Sigmoid colon (tissue), 3 donors: ENCODE measurements around the gene DDX60.

Experiments
- CTCF ChIP-seq, 4 experiments: fragments of 450-650 bp in 3 of 4; fragments of 200-600 bp in 1 of 4; IDR thresholded peaks; one replicate each; pipeline ENCODE4 v1.5.1; 2016 to 2019; ENCODE audit warnings: antibody characterized with exemption in 4 of 4, mild to moderate bottlenecking in 3 of 4, moderate library complexity in 2 of 4
- POLR2A ChIP-seq, 2 donors: fragments of 450-650 bp; IDR thresholded peaks; one replicate each; pipeline ENCODE4 v1.6.1; 2016; ENCODE audit warnings: antibody characterized with exemption in 2 of 2, mild to moderate bottlenecking in 2 of 2, moderate library complexity in 2 of 2

DNA sequence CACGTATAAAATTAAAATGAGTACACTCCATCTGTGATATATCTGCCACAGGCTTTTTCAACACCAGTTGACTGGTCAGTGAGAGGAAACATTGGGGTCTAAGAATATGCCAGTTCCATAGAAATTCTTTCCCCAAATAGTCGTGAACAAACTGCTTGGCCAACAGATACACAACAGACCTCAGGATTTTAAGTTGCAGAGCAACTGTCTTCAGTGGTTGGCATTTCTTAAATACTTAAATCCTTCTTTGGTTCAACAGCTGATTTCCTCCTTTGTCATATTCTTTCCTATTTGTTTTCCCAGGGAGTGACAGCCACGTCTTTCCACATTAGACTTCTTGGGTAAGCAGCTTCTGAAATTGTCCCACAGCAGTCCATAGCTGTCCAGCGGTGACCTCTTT is 7.0 kb upstream of the DDX60 start:
- TF ChIP-seq CTCF (IDR thresholded peaks at IDR 0.05) (no peak), POLR2A (IDR thresholded peaks at IDR 0.05) (no peak)
